T47D (cell line): Measurements from ENCODE around the gene SUV39H1.

Experiments used
- DNase-seq, 2 experiments: peaks; one replicate each; pipeline versions ENCODE4 v3.0.0 to v3.0.0-alpha.2; 2011 to 2012; ENCODE audit warnings: low read depth in 1 of 2, low spot score in 1 of 2
- JUND ChIP-seq: IDR thresholded peaks from 2 replicates; pipeline ENCODE4 v1.6.1; 2012; ENCODE audit warnings: low read depth
- in situ Hi-C: cut with HindIII; loops from 2 replicates; pipeline ENCODE4 v1.10.0; 2016; ENCODE audit warnings: low sequenced_read_pairs, low pct_unique_long_range_greater_than_20kb

SUV39H1 gene

GRCh38 chrX:48711929-48712505 lies 15.5 kb downstream of the SUV39H1 start:
- DNase-seq, result no peak
- TF ChIP-seq JUND, result no peak
- in situ Hi-C loops, result no loop called here

- TF ChIP-seq JUND, result no peak
- no peak for DNase-seq
- in situ Hi-C loops, result no loop called here
Measured at GRCh38 chrX:48713847-48714246, 17.3 kb downstream of the SUV39H1 start.

- DNase-seq, result no peak
- TF ChIP-seq JUND, result no peak
- in situ Hi-C loops, result no loop called here
Measured at GRCh38 chrX:48714573-48714972, 18.0 kb downstream of the SUV39H1 start.

GRCh38 chrX:48715072-48715471 lies 18.5 kb downstream of the SUV39H1 start:
- TF ChIP-seq JUND, result no peak
- in situ Hi-C loops, result no loop called here
- DNase-seq, result no peak

- no peak for TF ChIP-seq JUND
- in situ Hi-C loops, result no loop called here
- no peak for DNase-seq
Measured at GRCh38 chrX:48715876-48716502, 19.5 kb downstream of the SUV39H1 start.

GRCh38 chrX:48719958-48720357 lies 23.4 kb downstream of the SUV39H1 start:
- no peak for DNase-seq
- no peak for TF ChIP-seq JUND
- in situ Hi-C loops, result no loop called here

- in situ Hi-C loops, result no loop called here
- TF ChIP-seq JUND, result no peak
- DNase-seq, result no peak
Measured at GRCh38 chrX:48720577-48721250, 24.2 kb downstream of the SUV39H1 start.

- no peak for DNase-seq
- in situ Hi-C loops, result no loop called here
- no peak for TF ChIP-seq JUND
Measured at GRCh38 chrX:48721916-48722315, 25.4 kb downstream of the SUV39H1 start.

- in situ Hi-C loops, result no loop called here
- no peak for DNase-seq
- no peak for TF ChIP-seq JUND
Measured at GRCh38 chrX:48726596-48726995, 30.1 kb downstream of the SUV39H1 start.

GRCh38 chrX:48728653-48729052 lies 32.1 kb downstream of the SUV39H1 start:
- no peak for TF ChIP-seq JUND
- in situ Hi-C loops, result no loop called here
- no peak for DNase-seq

- in situ Hi-C loops, result no loop called here
- no peak for TF ChIP-seq JUND
- no peak for DNase-seq
Measured at GRCh38 chrX:48736303-48736702, 39.8 kb downstream of the SUV39H1 start.

GRCh38 chrX:48736878-48737212 lies 40.3 kb downstream of the SUV39H1 start:
- TF ChIP-seq JUND, result no peak
- in situ Hi-C loops, result no loop called here
- DNase-seq, result no peak

- peak; percentile 89 to 99 for DNase-seq
- no peak for TF ChIP-seq JUND
- in situ Hi-C loops, result no loop called here
Measured at GRCh38 chrX:48737213-48737938, 40.8 kb downstream of the SUV39H1 start.

GRCh38 chrX:48737940-48738339 lies 41.4 kb downstream of the SUV39H1 start:
- in situ Hi-C loops, result no loop called here
- DNase-seq, result no peak
- TF ChIP-seq JUND, result no peak
